A673 (cell line): ENCODE results near the gene GABRR1.

Experiments
- EZH2 ChIP-seq: fragments of 200-600 bp; sonication (generic); IDR thresholded peaks from 2 replicates; pipeline ENCODE4 v1.6.1; 2017; ENCODE audit warnings: borderline replicate concordance, low read depth, mild to moderate bottlenecking, mixed read lengths, antibody characterized with exemption, low read length; ENCODE audit not compliant: poor library complexity, severe bottlenecking
- TF ChIP-seq, protein P1 (sequence below): fragments of 300-800, 200-600 bp; sonication (generic); conservative IDR thresholded peaks from 2 replicates; pipeline ENCODE4 v1.5.1; 2017; ENCODE audit warnings: low read depth, mild to moderate bottlenecking, antibody characterized with exemption, low read length, moderate library complexity, mixed read lengths

DNA sequence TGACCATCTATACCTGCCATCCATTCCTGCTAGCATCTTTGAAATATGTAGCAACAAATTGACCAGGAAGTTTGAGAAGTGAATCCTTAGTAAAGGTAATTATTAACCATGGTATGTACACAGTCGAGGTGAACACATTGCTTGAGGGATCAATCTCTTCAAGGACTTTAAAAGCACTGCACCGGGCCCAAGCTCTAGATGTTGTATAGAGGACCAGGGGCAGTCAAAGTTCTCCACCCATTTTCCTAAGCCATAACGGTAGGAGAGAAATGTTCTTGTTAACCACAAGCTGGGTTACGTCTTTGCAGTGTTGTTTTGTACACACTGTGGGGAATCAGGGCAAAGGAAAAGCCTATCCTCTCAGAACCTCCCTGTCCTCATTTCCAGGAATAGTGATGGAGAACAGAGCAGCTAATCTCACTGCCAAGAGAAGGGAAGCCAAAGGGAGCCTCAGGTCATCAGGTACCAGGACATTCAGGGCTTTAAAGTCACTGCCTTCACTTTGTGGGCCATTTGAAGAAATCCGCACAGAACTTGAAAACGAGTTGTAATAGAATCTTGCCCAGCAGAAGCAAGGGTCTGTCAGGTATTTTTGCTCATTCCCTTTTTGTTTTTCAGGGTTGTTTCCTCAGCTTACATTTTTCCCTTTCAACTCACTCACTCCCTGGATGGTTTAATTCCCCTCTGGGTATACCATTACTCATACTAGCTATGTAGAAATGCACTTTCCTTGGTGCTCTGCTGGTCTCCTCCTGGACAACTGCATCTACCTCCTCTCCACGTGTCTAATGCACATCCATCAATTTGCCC, 76.6 kb downstream of the GABRR1 start:
- TF ChIP-seq EZH2, result no peak
- TF ChIP-seq, protein P1, sequence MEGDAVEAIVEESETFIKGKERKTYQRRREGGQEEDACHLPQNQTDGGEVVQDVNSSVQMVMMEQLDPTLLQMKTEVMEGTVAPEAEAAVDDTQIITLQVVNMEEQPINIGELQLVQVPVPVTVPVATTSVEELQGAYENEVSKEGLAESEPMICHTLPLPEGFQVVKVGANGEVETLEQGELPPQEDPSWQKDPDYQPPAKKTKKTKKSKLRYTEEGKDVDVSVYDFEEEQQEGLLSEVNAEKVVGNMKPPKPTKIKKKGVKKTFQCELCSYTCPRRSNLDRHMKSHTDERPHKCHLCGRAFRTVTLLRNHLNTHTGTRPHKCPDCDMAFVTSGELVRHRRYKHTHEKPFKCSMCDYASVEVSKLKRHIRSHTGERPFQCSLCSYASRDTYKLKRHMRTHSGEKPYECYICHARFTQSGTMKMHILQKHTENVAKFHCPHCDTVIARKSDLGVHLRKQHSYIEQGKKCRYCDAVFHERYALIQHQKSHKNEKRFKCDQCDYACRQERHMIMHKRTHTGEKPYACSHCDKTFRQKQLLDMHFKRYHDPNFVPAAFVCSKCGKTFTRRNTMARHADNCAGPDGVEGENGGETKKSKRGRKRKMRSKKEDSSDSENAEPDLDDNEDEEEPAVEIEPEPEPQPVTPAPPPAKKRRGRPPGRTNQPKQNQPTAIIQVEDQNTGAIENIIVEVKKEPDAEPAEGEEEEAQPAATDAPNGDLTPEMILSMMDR, result no peak
